GM12892 (cell line): ENCODE results near the gene DNAJB5.
"Not testable (repeated sequence)": the region's sequence is repeated elsewhere in the genome, so short reads cannot be mapped to it uniquely, and the experiment has no call there.

Experiments used
- POLR2A ChIP-seq: IDR thresholded peaks from 2 replicates; pipeline ENCODE4 v1.6.1; 2011; ENCODE audit warnings: low read depth, low read length, control low read depth
- POLR2AphosphoS5 ChIP-seq: IDR thresholded peaks from 2 replicates; pipeline ENCODE4 v1.6.1; 2011; ENCODE audit warnings: low read depth, low read length, control low read depth
- TAF1 ChIP-seq: IDR thresholded peaks from 2 replicates; pipeline ENCODE4 v1.6.1; 2011; ENCODE audit warnings: low read depth, mild to moderate bottlenecking, control low read depth, low read length, borderline replicate concordance

DNA sequence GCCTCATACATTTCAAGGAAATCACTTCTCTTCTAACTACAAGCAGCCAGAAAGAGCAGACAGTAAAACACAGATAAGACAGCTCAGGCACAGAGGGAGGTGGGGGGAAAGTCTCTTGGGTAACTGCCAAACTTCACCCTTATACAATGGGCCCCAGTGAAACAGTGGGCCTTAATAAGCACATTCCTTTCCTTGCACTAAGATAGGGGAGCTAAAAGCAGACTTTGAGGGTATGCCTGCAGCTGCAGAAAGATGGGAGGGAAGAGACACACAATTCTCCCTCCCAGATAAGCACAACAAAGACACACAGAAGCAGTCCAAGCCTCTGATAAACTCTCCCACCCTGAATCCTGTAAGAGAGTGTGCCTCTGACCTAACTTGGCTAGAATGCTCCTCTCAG, 49.6 kb upstream of the DNAJB5 start:
- TF ChIP-seq POLR2AphosphoS5, POLR2A, TAF1: not testable (repeated sequence)
